ENCODE measurements around the gene ARHGEF17. TPM values are rescaled to one million over a fixed set of nuclear protein-coding genes. Genes with fewer than 3 reads are reported as not detected.
A peak's percentile ranks its signal among the peaks of the same experiment; 100 is the strongest.

The ARHGEF17 gene
- polyA plus RNA-seq, 4 donors = 68.5 to 110 (median 81.9) TPM

GRCh38 chr11:73372375-73372993 is 64.4 kb downstream of the ARHGEF17 start:
- DNase-seq (ENCODE audit: low read depth in 4 of 4, low spot score in 3 of 4) = no peak

- no peak for DNase-seq (ENCODE audit: low read depth in 4 of 4, low spot score in 3 of 4)
These were observed 66.1 kb downstream of the ARHGEF17 start for GRCh38 chr11:73374151-73374550.

- no peak for DNase-seq (ENCODE audit: low read depth in 4 of 4, low spot score in 3 of 4)
These were observed 67.7 kb downstream of the ARHGEF17 start for GRCh38 chr11:73375830-73376159.

- peak; percentile 55 to 84 (median 80) for DNase-seq (ENCODE audit: low read depth in 4 of 4, low spot score in 3 of 4)
These were observed 68.2 kb downstream of the ARHGEF17 start, which contains the start of gene RELT for GRCh38 chr11:73376160-73376802. RELT (plus strand) TSS chr11:73376399; CDS start chr11:73389137, 12,738 bp downstream.

- DNase-seq (ENCODE audit: low read depth in 4 of 4, low spot score in 3 of 4) = no peak
These were observed 68.9 kb downstream of the ARHGEF17 start for GRCh38 chr11:73376803-73377629.

GRCh38 chr11:73379189-73379880 is 71.3 kb downstream of the ARHGEF17 start:
- DNase-seq (ENCODE audit: low read depth in 4 of 4, low spot score in 3 of 4) = no peak

- no peak for DNase-seq (ENCODE audit: low read depth in 4 of 4, low spot score in 3 of 4)
These were observed 72.3 kb downstream of the ARHGEF17 start for GRCh38 chr11:73380331-73380730.

- DNase-seq (ENCODE audit: low read depth in 4 of 4, low spot score in 3 of 4) = no peak
These were observed 72.9 kb downstream of the ARHGEF17 start for GRCh38 chr11:73380897-73381410.

GRCh38 chr11:73381589-73381988 is 73.5 kb downstream of the ARHGEF17 start:
- DNase-seq (ENCODE audit: low read depth in 4 of 4, low spot score in 3 of 4) = no peak

- DNase-seq (ENCODE audit: low read depth in 4 of 4, low spot score in 3 of 4) = no peak
These were observed 74.1 kb downstream of the ARHGEF17 start for GRCh38 chr11:73382183-73382582.

GRCh38 chr11:73382747-73383146 is 74.7 kb downstream of the ARHGEF17 start:
- no peak for DNase-seq (ENCODE audit: low read depth in 4 of 4, low spot score in 3 of 4)

GRCh38 chr11:73383249-73384124 is 75.4 kb downstream of the ARHGEF17 start:
- no peak for DNase-seq (ENCODE audit: low read depth in 4 of 4, low spot score in 3 of 4)

GRCh38 chr11:73384125-73384441 is 76.0 kb downstream of the ARHGEF17 start:
- no peak for DNase-seq (ENCODE audit: low read depth in 4 of 4, low spot score in 3 of 4)

GRCh38 chr11:73384531-73384871 is 76.4 kb downstream of the ARHGEF17 start:
- DNase-seq (ENCODE audit: low read depth in 4 of 4, low spot score in 3 of 4) = no peak

GRCh38 chr11:73384872-73385689 is 77.0 kb downstream of the ARHGEF17 start:
- DNase-seq (ENCODE audit: low read depth in 4 of 4, low spot score in 3 of 4) = no peak

- no peak for DNase-seq (ENCODE audit: low read depth in 4 of 4, low spot score in 3 of 4)
These were observed 77.9 kb downstream of the ARHGEF17 start for GRCh38 chr11:73386016-73386415.

- DNase-seq (ENCODE audit: low read depth in 4 of 4, low spot score in 3 of 4) = no peak
These were observed 78.5 kb downstream of the ARHGEF17 start for GRCh38 chr11:73386546-73386945.

GRCh38 chr11:73387594-73388264 is 79.7 kb downstream of the ARHGEF17 start:
- no peak for DNase-seq (ENCODE audit: low read depth in 4 of 4, low spot score in 3 of 4)

All from left renal pelvis (tissue), 4 donors.